Measurements from ENCODE around the gene SLC30A5.
"Not testable (repeated sequence)": the region's sequence is repeated elsewhere in the genome, so short reads cannot be mapped to it uniquely, and the experiment has no call there.

Gene SLC30A5

GRCh38 chr5:69137807-69138206 is 44.0 kb downstream of the SLC30A5 start:
- Histone ChIP-seq H2AFZ (ENCODE audit: low read length, unreplicated experiment) (no peak overlapping the region), H3K27ac (ENCODE audit: low read depth, low read length) (no peak overlapping the region), H3K27me3 (ENCODE audit: insufficient read depth, low read length) (no peaks in the 10 kb centered on the region)

GRCh38 chr5:69138766-69139165 is 45.0 kb downstream of the SLC30A5 start:
- H3K27ac ChIP-seq (ENCODE audit: low read depth, low read length): no peak overlapping the region
- H3K4me3 ChIP-seq (ENCODE audit: low read depth, low read length): no peak overlapping the region
- H3K36me3 ChIP-seq (ENCODE audit: insufficient read depth, low read length): 0 out of 2 replicates have a peak, but pooled peaks cover 3% of the 10 kb centered on the region
- no peaks in the 10 kb centered on the region for H3K79me2 ChIP-seq (ENCODE audit: control insufficient read depth, insufficient read depth, low read length, unreplicated experiment)
- no peaks in the 10 kb centered on the region for H3K4me1 ChIP-seq (ENCODE audit: control insufficient read depth, insufficient read depth, low read length, unreplicated experiment)
- no peaks in the 10 kb centered on the region for H3K27me3 ChIP-seq (ENCODE audit: insufficient read depth, low read length)
- H2AFZ ChIP-seq (ENCODE audit: low read length, unreplicated experiment): no peak overlapping the region

More at GRCh38 chr5:69137807-69138206, 44.0 kb downstream of the SLC30A5 start:
- Histone ChIP-seq H3K36me3 (ENCODE audit: insufficient read depth, low read length) (0 out of 2 replicates have a peak, but pooled peaks cover 3% of the 10 kb centered on the region), H3K79me2 (ENCODE audit: control insufficient read depth, insufficient read depth, low read length, unreplicated experiment) (no peaks in the 10 kb centered on the region), H3K4me3 (ENCODE audit: low read depth, low read length) (no peak overlapping the region), H3K4me1 (ENCODE audit: control insufficient read depth, insufficient read depth, low read length, unreplicated experiment) (no peaks in the 10 kb centered on the region)

GRCh38 chr5:69140239-69140638 is 46.4 kb downstream of the SLC30A5 start:
- H3K36me3 ChIP-seq (ENCODE audit: insufficient read depth, low read length); H2AFZ ChIP-seq (ENCODE audit: low read length, unreplicated experiment); H3K4me1 ChIP-seq (ENCODE audit: control insufficient read depth, insufficient read depth, low read length, unreplicated experiment); H3K4me3 ChIP-seq (ENCODE audit: low read depth, low read length); H3K27me3 ChIP-seq (ENCODE audit: insufficient read depth, low read length); H3K79me2 ChIP-seq (ENCODE audit: control insufficient read depth, insufficient read depth, low read length, unreplicated experiment); H3K27ac ChIP-seq (ENCODE audit: low read depth, low read length): not testable (repeated sequence)

DNA sequence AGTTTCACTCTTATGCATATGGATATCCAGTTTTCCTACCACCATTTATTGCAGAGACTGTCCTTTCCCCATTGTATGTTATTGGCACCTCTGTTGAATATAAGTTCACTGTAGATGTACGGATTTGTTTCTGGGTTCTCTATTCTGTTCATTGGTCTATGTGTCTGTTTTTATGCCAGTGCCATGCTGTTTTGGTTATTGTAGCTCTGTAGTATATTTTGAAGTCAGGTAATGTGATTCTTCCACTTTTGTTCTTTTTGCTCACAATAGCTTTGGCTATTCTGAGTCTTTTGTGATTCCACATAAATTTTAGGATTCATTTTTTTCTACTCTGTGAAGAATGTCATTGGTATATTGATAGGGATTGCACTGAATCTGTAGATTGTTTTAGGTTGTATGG is 47.0 kb downstream of the SLC30A5 start:
- H3K27ac ChIP-seq (ENCODE audit: low read depth, low read length): no peak overlapping the region
- no peaks in the 10 kb centered on the region for H3K79me2 ChIP-seq (ENCODE audit: control insufficient read depth, insufficient read depth, low read length, unreplicated experiment)
- 0 out of 2 replicates have a peak, but pooled peaks cover 6% of the 10 kb centered on the region for H3K36me3 ChIP-seq (ENCODE audit: insufficient read depth, low read length)
- no peak overlapping the region for H2AFZ ChIP-seq (ENCODE audit: low read length, unreplicated experiment)
- H3K4me1 ChIP-seq (ENCODE audit: control insufficient read depth, insufficient read depth, low read length, unreplicated experiment): no peaks in the 10 kb centered on the region
- no peak overlapping the region for H3K4me3 ChIP-seq (ENCODE audit: low read depth, low read length)
- no peaks in the 10 kb centered on the region for H3K27me3 ChIP-seq (ENCODE audit: insufficient read depth, low read length)

- not testable (repeated sequence) for H3K4me1 ChIP-seq (ENCODE audit: control insufficient read depth, insufficient read depth, low read length, unreplicated experiment); H3K79me2 ChIP-seq (ENCODE audit: control insufficient read depth, insufficient read depth, low read length, unreplicated experiment); H3K27ac ChIP-seq (ENCODE audit: low read depth, low read length)
Observed at GRCh38 chr5:69148576-69148975, 54.8 kb downstream of the SLC30A5 start.

GRCh38 chr5:69148981-69149675 is 55.3 kb downstream of the SLC30A5 start:
- H3K4me1 ChIP-seq (ENCODE audit: control insufficient read depth, insufficient read depth, low read length, unreplicated experiment): no peaks in the 10 kb centered on the region
- no peak overlapping the region for H2AFZ ChIP-seq (ENCODE audit: low read length, unreplicated experiment)

More at GRCh38 chr5:69148576-69148975, 54.8 kb downstream of the SLC30A5 start:
- H3K36me3 ChIP-seq (ENCODE audit: insufficient read depth, low read length); H3K27me3 ChIP-seq (ENCODE audit: insufficient read depth, low read length); H3K4me3 ChIP-seq (ENCODE audit: low read depth, low read length); H2AFZ ChIP-seq (ENCODE audit: low read length, unreplicated experiment): not testable (repeated sequence)

DNA sequence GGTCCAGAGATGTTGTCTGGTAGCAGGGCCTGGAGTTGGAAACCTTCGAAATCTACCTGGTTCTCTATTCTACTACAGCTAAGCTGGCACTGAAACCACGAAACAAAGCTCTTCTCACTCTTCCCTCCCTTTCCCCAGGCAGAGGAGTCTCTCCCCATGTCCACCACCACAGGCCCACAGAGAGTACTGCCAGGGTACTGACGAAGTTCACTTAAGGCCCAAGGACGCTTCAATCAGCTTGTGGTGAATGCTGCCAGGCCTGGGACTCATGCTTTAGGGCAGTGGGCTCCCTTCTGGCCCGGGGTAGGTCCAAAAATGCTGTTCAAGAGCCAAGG is 55.8 kb downstream of the SLC30A5 start:
- Histone ChIP-seq H3K27ac (ENCODE audit: low read depth, low read length) (no peak overlapping the region), H3K79me2 (ENCODE audit: control insufficient read depth, insufficient read depth, low read length, unreplicated experiment) (no peaks in the 10 kb centered on the region), H3K4me3 (ENCODE audit: low read depth, low read length) (no peak overlapping the region), H2AFZ (ENCODE audit: low read length, unreplicated experiment) (no peak overlapping the region), H3K36me3 (ENCODE audit: insufficient read depth, low read length) (0 out of 2 replicates have a peak, but pooled peaks cover 2% of the 10 kb centered on the region), H3K27me3 (ENCODE audit: insufficient read depth, low read length) (no peaks in the 10 kb centered on the region), H3K4me1 (ENCODE audit: control insufficient read depth, insufficient read depth, low read length, unreplicated experiment) (no peaks in the 10 kb centered on the region)

More at GRCh38 chr5:69148981-69149675, 55.3 kb downstream of the SLC30A5 start:
- no peak overlapping the region for H3K27ac ChIP-seq (ENCODE audit: low read depth, low read length)
- H3K79me2 ChIP-seq (ENCODE audit: control insufficient read depth, insufficient read depth, low read length, unreplicated experiment): no peaks in the 10 kb centered on the region
- no peaks in the 10 kb centered on the region for H3K27me3 ChIP-seq (ENCODE audit: insufficient read depth, low read length)
- no peak overlapping the region for H3K4me3 ChIP-seq (ENCODE audit: low read depth, low read length)
- 0 out of 2 replicates have a peak, but pooled peaks cover 2% of the 10 kb centered on the region for H3K36me3 ChIP-seq (ENCODE audit: insufficient read depth, low read length)

DNA sequence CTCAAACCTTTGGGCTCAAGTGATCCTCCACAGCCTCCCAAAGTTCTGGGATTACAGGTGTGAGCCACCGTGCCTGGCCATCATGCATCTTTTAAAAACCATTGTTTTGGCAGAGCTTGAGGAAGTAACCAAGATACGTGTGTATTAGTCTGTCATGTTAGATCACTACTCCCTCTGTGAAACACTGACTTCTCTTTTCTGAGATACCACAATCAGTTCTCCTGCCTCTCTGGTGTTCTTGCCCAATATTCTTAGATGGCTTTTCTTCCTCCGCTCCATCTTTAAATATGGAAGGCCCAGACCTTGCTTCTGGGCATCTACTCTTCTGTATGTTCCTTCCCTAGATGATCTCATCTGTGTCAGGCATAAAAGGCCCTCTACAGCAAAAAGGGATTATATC is 58.9 kb downstream of the SLC30A5 start:
- Histone ChIP-seq H3K27ac (ENCODE audit: low read depth, low read length) (no peak overlapping the region), H3K4me1 (ENCODE audit: control insufficient read depth, insufficient read depth, low read length, unreplicated experiment) (no peaks in the 10 kb centered on the region), H2AFZ (ENCODE audit: low read length, unreplicated experiment) (no peak overlapping the region), H3K79me2 (ENCODE audit: control insufficient read depth, insufficient read depth, low read length, unreplicated experiment) (no peaks in the 10 kb centered on the region), H3K27me3 (ENCODE audit: insufficient read depth, low read length) (no peaks in the 10 kb centered on the region), H3K4me3 (ENCODE audit: low read depth, low read length) (no peak overlapping the region), H3K36me3 (ENCODE audit: insufficient read depth, low read length) (no peaks in the 10 kb centered on the region)

GRCh38 chr5:69156456-69156855 is 62.6 kb downstream of the SLC30A5 start:
- Histone ChIP-seq H3K27ac (ENCODE audit: low read depth, low read length) (no peak overlapping the region), H2AFZ (ENCODE audit: low read length, unreplicated experiment) (no peak overlapping the region), H3K4me3 (ENCODE audit: low read depth, low read length) (no peak overlapping the region), H3K27me3 (ENCODE audit: insufficient read depth, low read length) (no peaks in the 10 kb centered on the region), H3K36me3 (ENCODE audit: insufficient read depth, low read length) (no peaks in the 10 kb centered on the region), H3K79me2 (ENCODE audit: control insufficient read depth, insufficient read depth, low read length, unreplicated experiment) (no peaks in the 10 kb centered on the region), H3K4me1 (ENCODE audit: control insufficient read depth, insufficient read depth, low read length, unreplicated experiment) (no peaks in the 10 kb centered on the region)

- H3K79me2 ChIP-seq (ENCODE audit: control insufficient read depth, insufficient read depth, low read length, unreplicated experiment): no peaks in the 10 kb centered on the region
- H3K27me3 ChIP-seq (ENCODE audit: insufficient read depth, low read length): no peaks in the 10 kb centered on the region
- H3K27ac ChIP-seq (ENCODE audit: low read depth, low read length): no peak overlapping the region
- no peaks in the 10 kb centered on the region for H3K4me1 ChIP-seq (ENCODE audit: control insufficient read depth, insufficient read depth, low read length, unreplicated experiment)
- no peaks in the 10 kb centered on the region for H3K36me3 ChIP-seq (ENCODE audit: insufficient read depth, low read length)
- no peak overlapping the region for H3K4me3 ChIP-seq (ENCODE audit: low read depth, low read length)
- H2AFZ ChIP-seq (ENCODE audit: low read length, unreplicated experiment): no peak overlapping the region
Observed at GRCh38 chr5:69158039-69158438, 64.2 kb downstream of the SLC30A5 start.

GRCh38 chr5:69160651-69161050 is 66.8 kb downstream of the SLC30A5 start:
- Histone ChIP-seq H3K27me3 (ENCODE audit: insufficient read depth, low read length) (no peaks in the 10 kb centered on the region), H3K36me3 (ENCODE audit: insufficient read depth, low read length) (no peaks in the 10 kb centered on the region), H3K4me3 (ENCODE audit: low read depth, low read length) (no peak overlapping the region), H2AFZ (ENCODE audit: low read length, unreplicated experiment) (no peak overlapping the region), H3K4me1 (ENCODE audit: control insufficient read depth, insufficient read depth, low read length, unreplicated experiment) (no peaks in the 10 kb centered on the region), H3K27ac (ENCODE audit: low read depth, low read length) (no peak overlapping the region), H3K79me2 (ENCODE audit: control insufficient read depth, insufficient read depth, low read length, unreplicated experiment) (no peaks in the 10 kb centered on the region)
